Adrenal gland (tissue), 12 donors: ENCODE measurements around the gene SLC34A3. TPM values are rescaled to one million over a fixed set of nuclear protein-coding genes. Genes with fewer than 3 reads are reported as not detected.
A peak's percentile ranks its signal among the peaks of the same experiment; 100 is the strongest.

ENCODE experiments used
- DNase-seq, 7 donors: peaks; one replicate each; pipeline ENCODE4 v3.0.0-alpha.2; 2019 to 2020
- H3K27ac ChIP-seq, 5 donors: fragments of 200-600 bp; sonication (generic) in 4 of 5; 1 replicate in 3 of 5; 2 replicates in 2 of 5; pipeline versions ENCODE4 v1.5.1 to v1.8.0; 2016 to 2020; ENCODE audit warnings: mild to moderate bottlenecking in 1 of 5
- H3K27me3 ChIP-seq: fragments of 200-600 bp; 2 replicates; pipeline ENCODE4 v1.8.0; 2021
- H3K36me3 ChIP-seq, 2 donors: fragments of 200-600 bp; replicated peaks in 1 of 2; 1 replicate in 1 of 2; 2 replicates in 1 of 2; pipeline versions ENCODE4 v1.5.1 to v1.8.0; 2018 to 2022
- H3K4me1 ChIP-seq, 2 donors: fragments of 200-600 bp; replicated peaks in 1 of 2; 1 replicate in 1 of 2; 2 replicates in 1 of 2; pipeline versions ENCODE4 v1.5.1 to v1.8.0; 2018 to 2021
- H3K4me3 ChIP-seq, 4 donors: fragments of 200-600 bp; sonication (generic) in 3 of 4; one replicate each; pipeline ENCODE4 v1.5.1; 2016 to 2018
- H3K9me3 ChIP-seq, 3 donors: fragments of 200-600 bp; sonication (generic) in 1 of 3; replicated peaks in 1 of 3; 1 replicate in 2 of 3; 2 replicates in 1 of 3; pipeline versions ENCODE4 v1.5.1 to v1.8.0; 2016 to 2021
- CTCF ChIP-seq, 6 experiments: fragments of 450-650 bp in 4 of 6; fragments of 200-600 bp in 2 of 6; sonication (generic) in 1 of 6; IDR thresholded peaks; 1 replicate in 5 of 6; 2 replicates in 1 of 6; pipeline versions ENCODE4 v1.5.1 to v1.8.0; 2016 to 2021; ENCODE audit warnings: antibody characterized with exemption in 6 of 6, mild to moderate bottlenecking in 2 of 6, moderate library complexity in 1 of 6
- POLR2A ChIP-seq, 2 donors: fragments of 450-650 bp; IDR thresholded peaks; one replicate each; pipeline ENCODE4 v1.6.1; 2017; ENCODE audit warnings: antibody characterized with exemption in 2 of 2, mild to moderate bottlenecking in 2 of 2, moderate library complexity in 1 of 2
- WGBS, 4 donors: extraction: QIAGEN DNeasy Blood & Tissue Kit in 2 of 4; methylation state at CpG; one replicate each; pipeline versions ENCODE4 v1.1.5 to v1.1.7; 2013 to 2017; 5-methylcytosine and 5-hydroxymethylcytosine counted together
- intact Hi-C, 2 donors: fragments of 100-400 bp; cut with DNase I; formaldehyde crosslinking; loops; one replicate each; pipeline versions ENCODE4 v1.14.1 to v1.15.0; 2022 to 2023
- polyA plus RNA-seq, 3 donors: library from polyadenylated mRNA; stranded (reverse); fragments of 200-250 nt in 2 of 3; fragments of 350-450 nt in 1 of 3; fragmentation: Illumina TruSeq in 1 of 3; extraction: RNeasy Lipid Tissue Mini Kit (QIAGEN cat#74804) in 1 of 3; gene quantifications; one replicate each; pipeline ENCODE4 v1.2.3, GENCODE V29; 2013 to 2014
- total RNA-seq, 9 donors: library from RNA; depleted of rRNA in 4 of 9; stranded (reverse); fragments of >200 nt in 4 of 9; fragments of 120-200 nt in 1 of 9; fragmentation: NEBNext Ultra II Directional in 1 of 9; extraction: Animal tissue kit (Norgen Biotek cat#: 25700) in 1 of 9; gene quantifications; one replicate each; pipeline versions ENCODE4 v1.1.0 to v1.2.4, GENCODE V29; 2013 to 2023
- donor health status: healthy with polysubstance abuse.
- donor health status: Bipolar disorder and iron deficiency.
- donor health status: DM: yes; HTN: yes; CAD: no.
- donor health status: DM: no; HTN: no; CAD: no.
- donor health status: DM: no; HTN: no; CAD: no.
- donor health status: DM: yes; HTN: yes; CAD: no.

Gene SLC34A3
- total and polyA plus RNA-seq, 12 donors, result not detected

DNA sequence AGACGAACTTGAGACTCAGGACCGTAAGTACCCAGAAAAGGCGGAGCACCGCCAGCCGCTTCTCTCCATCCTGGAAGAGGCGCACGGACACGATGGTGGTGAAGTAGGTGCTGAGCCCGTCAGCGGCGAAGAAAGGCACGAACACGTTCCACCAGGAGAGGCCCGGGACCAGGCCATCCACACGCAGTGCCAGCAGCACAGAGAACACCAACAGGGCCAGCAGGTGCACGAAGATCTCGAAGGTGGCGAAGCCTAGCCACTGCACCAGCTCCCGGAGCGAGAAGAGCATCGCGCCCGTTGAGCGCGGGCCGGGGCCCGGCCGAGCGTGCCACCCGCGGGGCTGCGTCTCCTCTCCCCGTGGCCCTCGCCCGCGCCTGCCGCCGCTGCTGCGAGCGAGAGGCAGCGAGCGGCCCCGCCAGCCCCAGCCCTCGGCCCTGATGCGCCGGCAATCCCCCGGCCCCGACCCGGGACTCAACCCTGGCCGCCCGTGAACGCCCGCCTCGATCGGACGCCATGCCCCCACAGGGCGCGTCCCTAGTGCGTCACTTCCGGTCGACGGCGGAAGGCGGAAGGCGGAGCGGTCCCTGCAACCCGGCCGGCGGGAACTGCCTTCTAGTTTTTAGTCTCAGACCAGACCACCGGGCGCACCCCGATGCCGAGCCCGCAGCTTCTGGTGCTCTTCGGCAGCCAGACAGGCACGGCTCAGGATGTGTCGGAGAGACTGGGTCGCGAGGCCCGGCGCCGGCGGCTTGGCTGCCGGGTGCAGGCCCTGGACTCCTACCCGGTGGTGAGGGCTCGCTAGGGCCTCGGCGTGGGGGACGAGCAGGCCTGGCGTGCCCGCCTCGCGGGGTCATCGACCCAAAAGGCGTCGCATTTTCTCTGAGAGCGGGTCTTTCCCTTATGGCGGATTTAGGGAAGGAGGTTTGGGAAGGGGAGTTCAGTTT, 25.3 kb upstream of the SLC34A3 start, which contains the start of the genes NDOR1 and TMEM203:
Gene NDOR1 (plus strand): TSS at position 575 of the 944 bp plus-strand sequence. CDS start 78 bp downstream, at position 653.
Gene TMEM203 (minus strand): TSS at position 523 of the 944 bp plus-strand sequence. CDS start 234 bp downstream, at position 289.
- DNase-seq, result peak; percentile 88 to 95 (median 93)
- peaks cover 15 to 47% of the 10 kb centered on the region in 2 donors for H3K4me1 ChIP-seq
- intact Hi-C loops, result no loop called here
- WGBS, 4 donors, result 0 to 1% (median 0%) methylated on average over 10 to 98 of the region's 98 CpGs
- TF ChIP-seq POLR2A (IDR thresholded peaks at IDR 0.05) (peak in 1 of 2 donors; percentile 61), CTCF (IDR thresholded peaks at IDR 0.05) (no peak)
- no peaks in the 10 kb centered on the region for H3K36me3 ChIP-seq
- peak within 1 kb of the TSS in 4 of 5 donors; percentile 70 to 97 (median 78) for H3K27ac ChIP-seq
- H3K27me3 ChIP-seq, result no peaks in the 10 kb centered on the region
- H3K9me3 ChIP-seq, result no peaks in the 10 kb centered on the region
- H3K4me3 ChIP-seq, result peak within 1 kb of the TSS; percentile 44 to 98 (median 76)

- WGBS, 4 donors, result 69 to 77% (median 74%) methylated on average over 7 of the region's 7 CpGs
- Histone ChIP-seq H3K36me3 (no peaks in the 10 kb centered on the region), H3K27ac (no peak overlapping the region), H3K4me1 (peaks cover 9 to 41% of the 10 kb centered on the region in 2 donors), H3K9me3 (no peaks in the 10 kb centered on the region), H3K27me3 (no peaks in the 10 kb centered on the region), H3K4me3 (peak overlapping the region in 1 of 4 donors; percentile 98)
- no peak for TF ChIP-seq CTCF (IDR thresholded peaks at IDR 0.05)
- no peak for TF ChIP-seq POLR2A (IDR thresholded peaks at IDR 0.05)
- no peak for DNase-seq
- intact Hi-C loops, result no loop called here
These were observed 24.1 kb upstream of the SLC34A3 start for GRCh38 chr9:137206602-137207001.

- no peaks in the 10 kb centered on the region for H3K9me3 ChIP-seq
- no peaks in the 10 kb centered on the region for H3K27me3 ChIP-seq
- DNase-seq, result no peak
- H3K4me1 ChIP-seq, result peaks cover 0 to 5% of the 10 kb centered on the region in 2 donors
- H3K4me3 ChIP-seq, result no peak overlapping the region
- 78 to 88% (median 82%) methylated on average over 7 to 13 of the region's 13 CpGs for WGBS, 4 donors
- intact Hi-C loops, result no loop called here
- no peak overlapping the region for H3K27ac ChIP-seq
- TF ChIP-seq CTCF (IDR thresholded peaks at IDR 0.05) (no peak), POLR2A (IDR thresholded peaks at IDR 0.05) (no peak)
- H3K36me3 ChIP-seq, result no peaks in the 10 kb centered on the region
These were observed 19.2 kb upstream of the SLC34A3 start for GRCh38 chr9:137211532-137211931.

- H3K36me3 ChIP-seq, result no peaks in the 10 kb centered on the region
- 84 to 85% (median 84%) methylated on average over 13 to 21 of the region's 21 CpGs for WGBS, 4 donors
- TF ChIP-seq POLR2A (IDR thresholded peaks at IDR 0.05) (no peak), CTCF (IDR thresholded peaks at IDR 0.05) (no peak)
These were observed 18.2 kb upstream of the SLC34A3 start for GRCh38 chr9:137212520-137212919.

More at GRCh38 chr9:137212520-137212919, 18.2 kb upstream of the SLC34A3 start:
- no peaks in the 10 kb centered on the region for H3K27me3 ChIP-seq
- intact Hi-C loops, result no loop called here
- no peaks in the 10 kb centered on the region for H3K9me3 ChIP-seq
- no peak for DNase-seq
- peaks cover 0 to under 1% of the 10 kb centered on the region in 2 donors for H3K4me1 ChIP-seq
- no peak overlapping the region for H3K4me3 ChIP-seq
- no peak overlapping the region for H3K27ac ChIP-seq
